Caco-2 (cell line): ENCODE measurements around the gene PATJ. TPM values are rescaled to one million over a fixed set of nuclear protein-coding genes. Genes with fewer than 3 reads are reported as not detected.
"Not testable (repeated sequence)": the region's sequence is repeated elsewhere in the genome, so short reads cannot be mapped to it uniquely, and the experiment has no call there.

Experiments used
- BruUV-seq: library from RNA; stranded (reverse); fragments of 400-500 nt; replicated peaks from 2 replicates; lab custom pipeline; 2021; lab: Mats Ljungman, UMichigan
- CTCF ChIA-PET: fragments of 300-600 bp; sonication (Branson Sonifier 250); formaldehyde crosslinking; loops from one replicate; lab custom pipeline; 2022; ENCODE audit warnings: antibody characterized with exemption; lab: Charles Lee
- POLR2A ChIA-PET: fragments of 300-600 bp; sonication (Branson Sonifier 250); formaldehyde crosslinking; loops from one replicate; lab custom pipeline; 2022; ENCODE audit warnings: antibody characterized with exemption; lab: Charles Lee
- DNase-seq, 2 experiments: peaks; one replicate each; pipeline versions ENCODE4 v3.0.0 to v3.0.0-alpha.2; 2020 to 2022
- H3K27me3 ChIP-seq: replicated peaks from 2 replicates; pipeline ENCODE4 v1.6.0; 2011; ENCODE audit warnings: low read length; ENCODE audit not compliant: control insufficient read depth, insufficient read depth
- H3K36me3 ChIP-seq: 2 replicates; pipeline ENCODE4 v1.5.1; 2011; ENCODE audit warnings: low read length; ENCODE audit not compliant: control insufficient read depth, insufficient read depth
- H3K4me1 ChIP-seq: fragments of 250-450 bp; sonication (Bioruptor Pico); 2 replicates; pipeline ENCODE4 v1.5.1; 2020; ENCODE audit warnings: mild to moderate bottlenecking
- H3K4me3 ChIP-seq: 2 replicates; pipeline ENCODE4 v1.5.1; 2011; ENCODE audit warnings: low read depth, mild to moderate bottlenecking, control low read depth, low read length
- H3K9me3 ChIP-seq: fragments of 250-450 bp; sonication (Bioruptor Pico); 2 replicates; pipeline ENCODE4 v1.5.1; 2020; ENCODE audit warnings: mild to moderate bottlenecking, moderate library complexity
- H3K27ac Mint-ChIP-seq: one replicate; pipeline ENCODE4 v1.8.0; 2022; ENCODE audit warnings: mixed read lengths; ENCODE audit not compliant: unreplicated experiment
- H3K27me3 Mint-ChIP-seq: one replicate; pipeline ENCODE4 v1.8.0; 2022; ENCODE audit warnings: mixed read lengths; ENCODE audit not compliant: insufficient read depth, unreplicated experiment
- H3K36me3 Mint-ChIP-seq: one replicate; pipeline ENCODE4 v1.8.0; 2022; ENCODE audit warnings: mild to moderate bottlenecking, mixed read lengths; ENCODE audit not compliant: insufficient read depth, unreplicated experiment
- H3K4me1 Mint-ChIP-seq: one replicate; pipeline ENCODE4 v1.8.0; 2022; ENCODE audit warnings: low read depth, mixed read lengths; ENCODE audit not compliant: unreplicated experiment
- H3K4me3 Mint-ChIP-seq: one replicate; pipeline ENCODE4 v1.8.0; 2022; ENCODE audit warnings: mild to moderate bottlenecking, moderate library complexity, mixed read lengths; ENCODE audit not compliant: unreplicated experiment
- H3K9me3 Mint-ChIP-seq: one replicate; pipeline ENCODE4 v1.8.0; 2022; ENCODE audit warnings: mixed read lengths; ENCODE audit not compliant: unreplicated experiment
- intact Hi-C: fragments of 100-400 bp; cut with micrococcal nuclease; formaldehyde crosslinking; loops from one replicate; pipeline ENCODE4 v1.10.0; 2022; ENCODE audit not compliant: unreplicated experiment
- total RNA-seq: library from RNA; stranded (reverse); gene quantifications from 2 replicates; pipeline ENCODE4 v1.2.3, GENCODE V29; 2022
- TF ChIP-seq, protein P1 (sequence below), 2 experiments: fragments of 200-600 bp in 1 of 2; IDR thresholded peaks; 1 replicate in 1 of 2; 2 replicates in 1 of 2; pipeline versions ENCODE4 v1.5.1 to v1.8.0; 2011 to 2022; ENCODE audit warnings: antibody characterized with exemption in 1 of 2, control low read depth in 1 of 2, inconsistent platforms in 1 of 2, low read depth in 1 of 2, low read length in 1 of 2, mild to moderate bottlenecking in 1 of 2, moderate library complexity in 1 of 2; ENCODE audit not compliant: insufficient read depth in 1 of 2, severe bottlenecking in 1 of 2, unreplicated experiment in 1 of 2

PATJ gene
- total RNA-seq, 1 experiment from 2014 or later, result 31.6 TPM

DNA sequence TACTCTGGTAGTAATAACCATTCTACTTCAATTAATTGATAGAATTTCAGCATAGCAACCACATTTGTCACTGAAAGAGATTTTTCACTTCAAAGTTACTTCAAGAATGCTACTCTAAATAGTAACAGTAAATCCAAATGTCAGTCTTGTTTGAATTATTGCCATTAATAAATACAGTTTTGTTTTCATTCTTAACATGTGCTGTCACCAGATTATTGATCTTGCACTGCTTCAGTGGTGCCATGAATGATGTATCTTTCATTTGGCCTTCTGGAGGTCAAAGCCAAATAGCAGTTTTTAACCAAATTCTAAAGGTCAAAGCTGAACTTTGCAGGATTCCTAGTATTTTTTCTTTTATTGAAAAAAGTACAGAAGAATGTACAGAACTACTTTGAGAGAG lies 199.5 kb downstream of the PATJ start:
- CTCF ChIA-PET, result no interaction called here

DNA sequence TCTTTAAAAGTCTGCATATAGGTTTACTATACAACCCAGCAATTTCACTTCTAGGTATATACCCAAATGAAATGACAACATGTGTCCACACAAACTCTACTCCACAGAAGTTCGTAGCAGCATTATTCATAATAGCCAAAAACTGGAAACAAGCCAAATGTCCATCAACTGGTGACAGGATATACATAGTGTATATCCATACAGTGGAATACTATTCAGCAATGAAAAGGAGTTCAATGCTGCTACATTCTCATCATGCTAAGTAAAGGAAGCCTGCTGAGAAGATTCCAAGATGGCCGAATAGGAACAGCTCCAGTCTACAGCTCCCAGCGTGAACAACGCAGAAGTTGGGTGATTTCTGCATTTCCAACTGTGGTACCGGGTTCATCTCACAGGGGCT lies 200.6 kb downstream of the PATJ start:
- no TSS peak for BruUV-seq
- no peaks in the 10 kb centered on the region for H3K4me1 Mint-ChIP-seq
- H3K27ac Mint-ChIP-seq, result no peak overlapping the region
- H3K36me3 Mint-ChIP-seq, result peaks cover 23% of the 10 kb centered on the region
- intact Hi-C loops, result no loop called here
- TF ChIP-seq, protein P1, sequence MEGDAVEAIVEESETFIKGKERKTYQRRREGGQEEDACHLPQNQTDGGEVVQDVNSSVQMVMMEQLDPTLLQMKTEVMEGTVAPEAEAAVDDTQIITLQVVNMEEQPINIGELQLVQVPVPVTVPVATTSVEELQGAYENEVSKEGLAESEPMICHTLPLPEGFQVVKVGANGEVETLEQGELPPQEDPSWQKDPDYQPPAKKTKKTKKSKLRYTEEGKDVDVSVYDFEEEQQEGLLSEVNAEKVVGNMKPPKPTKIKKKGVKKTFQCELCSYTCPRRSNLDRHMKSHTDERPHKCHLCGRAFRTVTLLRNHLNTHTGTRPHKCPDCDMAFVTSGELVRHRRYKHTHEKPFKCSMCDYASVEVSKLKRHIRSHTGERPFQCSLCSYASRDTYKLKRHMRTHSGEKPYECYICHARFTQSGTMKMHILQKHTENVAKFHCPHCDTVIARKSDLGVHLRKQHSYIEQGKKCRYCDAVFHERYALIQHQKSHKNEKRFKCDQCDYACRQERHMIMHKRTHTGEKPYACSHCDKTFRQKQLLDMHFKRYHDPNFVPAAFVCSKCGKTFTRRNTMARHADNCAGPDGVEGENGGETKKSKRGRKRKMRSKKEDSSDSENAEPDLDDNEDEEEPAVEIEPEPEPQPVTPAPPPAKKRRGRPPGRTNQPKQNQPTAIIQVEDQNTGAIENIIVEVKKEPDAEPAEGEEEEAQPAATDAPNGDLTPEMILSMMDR (IDR thresholded peaks at IDR 0.05; ENCODE audit: insufficient read depth in 1 of 2, low read depth in 1 of 2, low read length in 1 of 2, severe bottlenecking in 1 of 2, unreplicated experiment in 1 of 2), result no peak
- Histone ChIP-seq H3K4me1 (no peaks in the 10 kb centered on the region), H3K4me3 (no peak overlapping the region), H3K36me3 (no peaks in the 10 kb centered on the region), H3K9me3 (no peaks in the 10 kb centered on the region), H3K27me3 (no peaks in the 10 kb centered on the region)
- no peak overlapping the region for H3K4me3 Mint-ChIP-seq
- no peaks in the 10 kb centered on the region for H3K9me3 Mint-ChIP-seq
- H3K27me3 Mint-ChIP-seq, result no peaks in the 10 kb centered on the region
- CTCF ChIA-PET, result no interaction called here
- DNase-seq, result no peak
- POLR2A ChIA-PET, result no interaction called here

More for the DNA sequence above, 199.5 kb downstream of the PATJ start:
- Mint-ChIP-seq H3K27ac (no peak overlapping the region), H3K36me3 (peaks cover 23% of the 10 kb centered on the region), H3K27me3 (no peaks in the 10 kb centered on the region), H3K9me3 (no peaks in the 10 kb centered on the region), H3K4me3 (no peak overlapping the region), H3K4me1 (no peaks in the 10 kb centered on the region)
- POLR2A ChIA-PET, result no interaction called here
- TF ChIP-seq, protein P1 (IDR thresholded peaks at IDR 0.05; ENCODE audit: insufficient read depth in 1 of 2, low read depth in 1 of 2, low read length in 1 of 2, severe bottlenecking in 1 of 2, unreplicated experiment in 1 of 2), result no peak
- intact Hi-C loops, result no loop called here
- Histone ChIP-seq H3K27me3 (no peaks in the 10 kb centered on the region), H3K4me3 (no peak overlapping the region), H3K4me1 (no peaks in the 10 kb centered on the region), H3K9me3 (no peaks in the 10 kb centered on the region), H3K36me3 (no peaks in the 10 kb centered on the region)
- no peak for DNase-seq
- BruUV-seq, result no TSS peak

DNA sequence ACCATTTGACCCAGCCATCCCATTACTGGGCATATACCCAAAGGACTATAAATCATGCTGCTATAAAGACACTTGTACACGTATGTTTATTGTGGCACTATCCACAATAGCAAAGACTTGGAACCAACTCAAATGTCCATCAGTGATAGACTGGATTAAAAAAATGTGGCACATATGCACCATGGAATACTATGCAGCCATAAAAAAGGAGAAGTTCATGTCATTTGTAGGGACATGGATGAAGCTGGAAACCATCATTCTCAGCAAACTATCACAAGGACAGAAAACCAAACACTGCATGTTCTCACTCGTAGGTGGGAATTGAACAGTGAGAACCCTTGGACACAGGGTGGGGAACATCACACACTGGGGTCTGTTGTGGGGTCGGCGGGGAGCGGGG lies 206.4 kb downstream of the PATJ start:
- not testable (repeated sequence) for BruUV-seq

DNA sequence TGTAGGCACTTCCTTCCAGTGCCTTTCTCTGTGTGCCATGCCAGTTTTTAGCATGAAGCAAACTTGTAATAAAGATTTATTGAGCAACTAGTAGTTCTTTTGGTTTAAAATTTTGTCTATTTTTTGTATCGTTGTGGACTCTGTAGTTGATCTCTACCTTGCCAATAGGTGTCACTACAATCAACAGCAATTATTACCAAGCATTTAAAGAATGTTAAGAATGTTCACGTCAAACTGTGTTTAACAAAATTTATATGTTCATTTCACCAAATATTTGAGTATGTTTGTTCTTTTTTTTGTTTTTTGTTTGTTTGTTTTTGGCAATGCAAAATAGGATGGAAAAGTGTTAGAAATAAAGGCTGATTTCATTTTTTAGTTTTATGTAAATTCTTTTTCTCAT lies 208.1 kb downstream of the PATJ start:
- ChIA-PET CTCF (no interaction called here), POLR2A (no interaction called here)
- Mint-ChIP-seq H3K36me3 (no peaks in the 10 kb centered on the region), H3K27me3 (no peaks in the 10 kb centered on the region), H3K9me3 (no peaks in the 10 kb centered on the region), H3K4me1 (peaks cover 4% of the 10 kb centered on the region), H3K4me3 (no peak overlapping the region), H3K27ac (no peak overlapping the region)
- Histone ChIP-seq H3K4me1 (peaks cover 9% of the 10 kb centered on the region), H3K9me3 (no peaks in the 10 kb centered on the region), H3K36me3 (no peaks in the 10 kb centered on the region), H3K27me3 (no peaks in the 10 kb centered on the region), H3K4me3 (no peak overlapping the region)
- no peak for DNase-seq
- TF ChIP-seq, protein P1 (IDR thresholded peaks at IDR 0.05; ENCODE audit: insufficient read depth in 1 of 2, low read depth in 1 of 2, low read length in 1 of 2, severe bottlenecking in 1 of 2, unreplicated experiment in 1 of 2), result peak in 1 of 2 experiments; percentile 27
- intact Hi-C loops, result loop anchor here (10.0 kb wide), 1 partner anchor 184 kb away; no protein-coding TSS in a partner anchor
- no TSS peak for BruUV-seq

More for the DNA sequence above, 206.4 kb downstream of the PATJ start:
- H3K4me3 ChIP-seq, CTCF ChIA-PET, POLR2A ChIA-PET, H3K4me1 ChIP-seq, DNase-seq, intact Hi-C loops, H3K9me3 ChIP-seq, H3K9me3 Mint-ChIP-seq, H3K4me3 Mint-ChIP-seq, H3K4me1 Mint-ChIP-seq, H3K36me3 ChIP-seq, H3K27me3 Mint-ChIP-seq, H3K27me3 ChIP-seq, H3K27ac Mint-ChIP-seq: not testable (repeated sequence)
- peaks cover 10% of the 10 kb centered on the region for H3K36me3 Mint-ChIP-seq
